Astrocyte (in vitro differentiated cells and primary cell): ENCODE results near the gene SLC45A1.

Experiments
- EZH2 ChIP-seq: IDR thresholded peaks from 2 replicates; pipeline ENCODE4 v1.6.1; 2012; ENCODE audit warnings: mild to moderate bottlenecking, low read length, inconsistent platforms; ENCODE audit not compliant: insufficient read depth
- TF ChIP-seq, protein P1 (sequence below): IDR thresholded peaks from 2 replicates; pipeline ENCODE4 v1.5.1; 2011; ENCODE audit warnings: low read depth, mild to moderate bottlenecking, inconsistent platforms, low read length, moderate library complexity; ENCODE audit not compliant: insufficient read depth

DNA sequence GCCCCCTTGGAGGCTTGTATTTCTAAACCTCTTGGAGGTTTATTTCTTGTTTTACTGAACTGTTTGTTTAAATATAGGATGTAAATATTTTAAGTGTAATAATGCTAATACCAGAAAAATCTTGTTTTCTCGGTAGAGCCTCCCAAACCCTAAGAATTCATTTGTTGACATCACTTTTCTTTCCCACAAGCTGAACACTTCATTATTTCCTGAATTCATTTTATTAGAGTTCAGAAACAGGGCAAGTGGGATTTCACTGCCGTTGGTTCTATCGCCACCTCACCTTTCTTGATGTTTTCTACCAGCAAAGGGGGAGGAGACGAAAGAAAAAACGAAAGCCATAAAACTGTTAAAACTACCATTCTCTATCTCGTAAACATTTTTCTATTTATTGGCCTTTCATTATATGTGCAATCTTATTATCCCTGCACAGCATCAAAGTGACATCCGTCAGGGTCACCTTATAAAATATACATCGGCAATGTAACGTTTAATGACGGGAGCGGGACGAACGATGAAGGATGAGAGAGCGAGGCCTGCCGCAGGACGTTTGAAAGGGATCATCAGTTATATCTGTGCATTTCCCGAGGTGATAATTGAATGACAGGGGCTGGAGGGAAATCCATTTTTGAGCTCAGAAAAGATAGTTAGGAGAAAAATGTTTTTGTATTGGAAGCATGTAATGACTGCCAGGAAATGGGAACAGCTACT, 59.5 kb downstream of the SLC45A1 start:
- TF ChIP-seq, protein P1, sequence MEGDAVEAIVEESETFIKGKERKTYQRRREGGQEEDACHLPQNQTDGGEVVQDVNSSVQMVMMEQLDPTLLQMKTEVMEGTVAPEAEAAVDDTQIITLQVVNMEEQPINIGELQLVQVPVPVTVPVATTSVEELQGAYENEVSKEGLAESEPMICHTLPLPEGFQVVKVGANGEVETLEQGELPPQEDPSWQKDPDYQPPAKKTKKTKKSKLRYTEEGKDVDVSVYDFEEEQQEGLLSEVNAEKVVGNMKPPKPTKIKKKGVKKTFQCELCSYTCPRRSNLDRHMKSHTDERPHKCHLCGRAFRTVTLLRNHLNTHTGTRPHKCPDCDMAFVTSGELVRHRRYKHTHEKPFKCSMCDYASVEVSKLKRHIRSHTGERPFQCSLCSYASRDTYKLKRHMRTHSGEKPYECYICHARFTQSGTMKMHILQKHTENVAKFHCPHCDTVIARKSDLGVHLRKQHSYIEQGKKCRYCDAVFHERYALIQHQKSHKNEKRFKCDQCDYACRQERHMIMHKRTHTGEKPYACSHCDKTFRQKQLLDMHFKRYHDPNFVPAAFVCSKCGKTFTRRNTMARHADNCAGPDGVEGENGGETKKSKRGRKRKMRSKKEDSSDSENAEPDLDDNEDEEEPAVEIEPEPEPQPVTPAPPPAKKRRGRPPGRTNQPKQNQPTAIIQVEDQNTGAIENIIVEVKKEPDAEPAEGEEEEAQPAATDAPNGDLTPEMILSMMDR = no peak
- TF ChIP-seq EZH2 = no peak
